Neuronal stem cell (in vitro differentiated cells): Measurements from ENCODE around the gene DNAH2.
A peak's percentile ranks its signal among the peaks of the same experiment; 100 is the strongest.

Experiments used
- DNase-seq: peaks from one replicate; pipeline ENCODE4 v3.0.0-alpha.2; 2013; ENCODE audit warnings: low spot score
- H2AFZ ChIP-seq: one replicate; pipeline ENCODE4 v1.6.1; 2013; ENCODE audit warnings: mild to moderate bottlenecking, low read length, inconsistent platforms
- H2AK5ac ChIP-seq: 2 replicates; pipeline ENCODE4 v1.6.1; 2013; ENCODE audit warnings: low read depth, mild to moderate bottlenecking, inconsistent platforms, low read length, moderate library complexity, mixed read lengths
- H2BK120ac ChIP-seq: 2 replicates; pipeline ENCODE4 v1.6.1; 2013; ENCODE audit warnings: low read depth, mild to moderate bottlenecking, inconsistent platforms, low read length, moderate library complexity, mixed read lengths
- H2BK12ac ChIP-seq: one replicate; pipeline ENCODE4 v1.6.1; 2013; ENCODE audit warnings: low read length, inconsistent platforms
- H2BK15ac ChIP-seq: 2 replicates; pipeline ENCODE4 v1.6.1; 2013; ENCODE audit warnings: mild to moderate bottlenecking, low read length, inconsistent platforms, mixed read lengths
- H2BK5ac ChIP-seq: one replicate; pipeline ENCODE4 v1.6.1; 2013; ENCODE audit warnings: inconsistent platforms, mild to moderate bottlenecking, low read length, moderate library complexity
- H3K14ac ChIP-seq: one replicate; pipeline ENCODE4 v1.6.1; 2013; ENCODE audit warnings: low read length, inconsistent platforms
- H3K18ac ChIP-seq: 2 replicates; pipeline ENCODE4 v1.6.1; 2013; ENCODE audit warnings: low read length, inconsistent platforms
- H3K23ac ChIP-seq: 2 replicates; pipeline ENCODE4 v1.6.1; 2013; ENCODE audit warnings: low read depth, mild to moderate bottlenecking, mixed read lengths, low read length, inconsistent platforms; ENCODE audit not compliant: poor library complexity
- H3K27ac ChIP-seq: replicated peaks from 3 replicates; pipeline ENCODE4 v1.5.1; 2013; ENCODE audit warnings: low read length, inconsistent platforms
- H3K27me3 ChIP-seq, 3 experiments: 2 replicates each; pipeline ENCODE4 v1.6.1; 2013; ENCODE audit warnings: low read length in 3 of 3, mild to moderate bottlenecking in 2 of 3, inconsistent platforms in 1 of 3, low read depth in 1 of 3, mixed read lengths in 1 of 3, moderate library complexity in 1 of 3; ENCODE audit not compliant: control insufficient read depth in 3 of 3, insufficient read depth in 3 of 3
- H3K36me3 ChIP-seq, 2 donors: replicated peaks in 1 of 2; 2 replicates each; pipeline ENCODE4 v1.6.1; 2013; ENCODE audit warnings: low read length in 2 of 2; ENCODE audit not compliant: control insufficient read depth in 2 of 2, insufficient read depth in 2 of 2
- H3K4ac ChIP-seq: 2 replicates; pipeline ENCODE4 v1.6.1; 2013; ENCODE audit warnings: inconsistent platforms, mild to moderate bottlenecking, low read length, moderate library complexity
- H3K4me1 ChIP-seq, 2 donors: 1 replicate in 1 of 2; 2 replicates in 1 of 2; pipeline ENCODE4 v1.6.1; 2013; ENCODE audit warnings: low read length in 2 of 2, low read depth in 1 of 2; ENCODE audit not compliant: control insufficient read depth in 2 of 2, insufficient read depth in 1 of 2
- H3K4me2 ChIP-seq: one replicate; pipeline ENCODE4 v1.6.1; 2013; ENCODE audit warnings: mild to moderate bottlenecking, low read length, inconsistent platforms; ENCODE audit not compliant: insufficient read depth, poor library complexity, severe bottlenecking
- H3K4me3 ChIP-seq, 2 donors: 2 replicates each; pipeline ENCODE4 v1.5.1; 2013; ENCODE audit warnings: low read length in 2 of 2, mild to moderate bottlenecking in 2 of 2, inconsistent platforms in 1 of 2, moderate library complexity in 1 of 2
- H3K79me1 ChIP-seq: one replicate; pipeline ENCODE4 v1.6.1; 2013; ENCODE audit warnings: low read depth, mild to moderate bottlenecking, inconsistent platforms, low read length, moderate library complexity
- H3K9ac ChIP-seq: one replicate; pipeline ENCODE4 v1.6.1; 2013; ENCODE audit warnings: mild to moderate bottlenecking, low read depth, low read length, inconsistent platforms; ENCODE audit not compliant: poor library complexity
- H3K9me3 ChIP-seq, 2 donors: replicated peaks in 1 of 2; 2 replicates each; pipeline versions ENCODE3 to v1.6.1; 2013; ENCODE audit warnings: low read length in 2 of 2, mild to moderate bottlenecking in 2 of 2, inconsistent platforms in 1 of 2, low read depth in 1 of 2, mixed read lengths in 1 of 2, moderate library complexity in 1 of 2; ENCODE audit not compliant: control insufficient read depth in 2 of 2, insufficient read depth in 1 of 2
- H4K8ac ChIP-seq: one replicate; pipeline ENCODE4 v1.6.1; 2013; ENCODE audit warnings: low read depth, mild to moderate bottlenecking, inconsistent platforms, low read length, moderate library complexity
- H4K91ac ChIP-seq: one replicate; pipeline ENCODE4 v1.6.1; 2013; ENCODE audit warnings: low read length, low read depth, mild to moderate bottlenecking, inconsistent platforms; ENCODE audit not compliant: poor library complexity
- WGBS, 2 donors: extraction: QIAGEN DNeasy Blood & Tissue Kit; methylation state at CpG; one replicate each; pipeline ENCODE4 v1.1.7; 2013; ENCODE audit warnings: missing lambda C conversion rate in 2 of 2, mixed read lengths in 1 of 2; ENCODE audit not compliant: insufficient read length in 2 of 2, insufficient replicate concordance in 1 of 2; ENCODE audit errors: extremely low coverage in 2 of 2; 5-methylcytosine and 5-hydroxymethylcytosine counted together

Gene DNAH2

DNA sequence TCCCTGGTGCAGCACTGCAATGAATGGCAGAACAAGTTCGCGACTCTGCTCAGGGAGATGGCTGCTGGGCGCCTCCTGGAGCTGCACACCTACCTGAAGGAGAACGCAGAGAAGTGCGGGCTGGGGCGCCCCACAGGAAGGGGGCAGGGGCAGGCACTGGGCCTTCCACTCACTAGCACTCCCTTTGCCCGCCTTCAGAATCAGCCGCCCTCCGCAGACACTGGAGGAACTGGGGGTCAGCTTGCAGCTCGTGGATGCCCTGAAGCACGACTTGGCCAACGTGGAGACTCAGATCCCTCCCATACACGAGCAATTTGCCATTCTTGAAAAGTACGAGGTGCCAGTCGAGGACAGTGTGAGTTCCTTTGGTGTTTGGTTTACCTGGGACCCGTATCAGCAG is 46.4 kb downstream of the DNAH2 start:
- no peak overlapping the region for H4K8ac ChIP-seq

DNA sequence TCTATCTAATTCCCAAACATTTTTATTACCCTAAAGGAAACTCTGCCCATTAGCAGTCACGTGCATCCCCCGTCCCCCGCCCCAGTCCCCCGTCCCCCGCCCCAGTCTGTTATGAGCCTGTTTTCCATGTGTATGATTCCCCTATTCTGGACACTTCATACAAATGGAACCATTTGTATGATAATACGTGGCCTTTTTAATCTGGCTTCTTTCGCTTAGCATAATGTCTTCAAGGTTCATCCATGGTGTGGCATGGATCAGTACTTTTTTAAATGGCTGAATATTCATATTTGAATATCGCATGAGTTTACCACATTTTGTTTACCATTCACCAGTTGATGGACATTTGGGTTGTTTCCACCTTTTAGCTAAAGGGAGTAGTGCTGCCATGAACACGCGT is 49.5 kb downstream of the DNAH2 start:
- peaks cover 0 to 6% (median 0%) of the 10 kb centered on the region in 3 experiments for H3K27me3 ChIP-seq
- H3K18ac ChIP-seq = no peak overlapping the region
- H3K9ac ChIP-seq = no peak overlapping the region
- no peak overlapping the region for H3K4me2 ChIP-seq
- no peak overlapping the region for H3K14ac ChIP-seq
- DNase-seq = no peak
- no peak overlapping the region for H4K91ac ChIP-seq
- no peaks in the 10 kb centered on the region for H3K79me1 ChIP-seq
- H3K23ac ChIP-seq = no peak overlapping the region
- no peak overlapping the region for H2AFZ ChIP-seq
- no CpG with 5 or more reads among the region's 10 CpGs for WGBS, 2 donors
- peaks cover 0 to 3% of the 10 kb centered on the region in 2 donors for H3K4me1 ChIP-seq
- no peak overlapping the region for H2BK15ac ChIP-seq
- H2BK120ac ChIP-seq = no peak overlapping the region
- no peak overlapping the region for H2BK5ac ChIP-seq
- no peak overlapping the region for H3K27ac ChIP-seq
- no peak overlapping the region for H4K8ac ChIP-seq
- H3K36me3 ChIP-seq = no peaks in the 10 kb centered on the region
- H3K4ac ChIP-seq = no peak overlapping the region
- no peaks in the 10 kb centered on the region for H3K9me3 ChIP-seq
- H2AK5ac ChIP-seq = no peak overlapping the region
- no peak overlapping the region for H3K4me3 ChIP-seq
- H2BK12ac ChIP-seq = no peak overlapping the region

More for the DNA sequence above, 46.4 kb downstream of the DNAH2 start:
- Histone ChIP-seq H3K9me3 (no peaks in the 10 kb centered on the region), H3K14ac (no peak overlapping the region), H2BK5ac (no peak overlapping the region), H3K4ac (no peak overlapping the region), H3K27me3 (no peaks in the 10 kb centered on the region), H3K27ac (no peak overlapping the region), H3K9ac (no peak overlapping the region), H3K36me3 (no peaks in the 10 kb centered on the region), H3K23ac (no peak overlapping the region), H3K4me1 (peaks cover 0 to 3% of the 10 kb centered on the region in 2 donors), H2BK12ac (no peak overlapping the region), H2BK120ac (no peak overlapping the region), H3K4me2 (no peak overlapping the region), H2AK5ac (no peak overlapping the region), H3K18ac (no peak overlapping the region), H2AFZ (peak overlapping the region; percentile 15), H2BK15ac (no peak overlapping the region), H3K4me3 (no peak overlapping the region), H4K91ac (no peak overlapping the region), H3K79me1 (no peaks in the 10 kb centered on the region)
- DNase-seq = no peak
- WGBS, 2 donors = no CpG with 5 or more reads among the region's 16 CpGs

DNA sequence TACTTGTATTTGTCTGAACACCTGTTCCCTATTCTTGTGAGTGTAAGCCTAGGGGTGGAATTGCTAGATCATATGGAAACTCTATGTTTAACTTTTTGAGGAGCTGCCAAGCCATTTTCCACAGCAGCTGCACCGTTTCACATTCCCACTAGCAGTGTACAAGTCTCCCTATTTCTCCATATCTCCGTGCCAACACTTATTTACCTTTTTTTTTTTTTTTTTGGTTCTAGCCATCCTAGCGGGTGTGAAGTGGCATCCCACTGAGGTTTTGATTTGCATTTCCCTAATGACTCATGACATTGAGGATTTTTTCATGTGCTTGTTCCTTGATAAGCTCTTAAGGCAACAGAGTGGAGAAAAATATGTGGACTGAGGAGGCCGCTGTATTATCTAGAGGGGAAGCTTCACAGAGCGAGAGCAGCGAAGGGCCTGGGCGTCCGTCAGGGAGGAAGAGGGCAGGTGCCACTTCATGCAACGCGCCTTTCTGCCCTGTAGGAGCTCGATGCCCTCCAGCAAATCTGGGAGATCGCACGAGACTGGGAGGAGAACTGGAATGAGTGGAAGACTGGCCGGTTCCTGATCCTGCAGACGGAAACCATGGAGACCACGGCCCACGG is 50.0 kb downstream of the DNAH2 start:
- Histone ChIP-seq H3K18ac (peak overlapping the region; percentile 23), H3K27ac (no peak overlapping the region), H3K9ac (no peak overlapping the region), H2BK15ac (no peak overlapping the region), H2AK5ac (peak overlapping the region; percentile 17), H3K14ac (no peak overlapping the region), H3K4me1 (peaks cover 0 to 3% of the 10 kb centered on the region in 2 donors), H2BK12ac (no peak overlapping the region), H4K91ac (no peak overlapping the region), H3K36me3 (no peaks in the 10 kb centered on the region), H3K9me3 (no peaks in the 10 kb centered on the region), H3K79me1 (no peaks in the 10 kb centered on the region), H4K8ac (no peak overlapping the region), H3K27me3 (peaks cover 0 to 6% (median 0%) of the 10 kb centered on the region in 3 experiments), H2BK5ac (peak overlapping the region; percentile 54), H3K4me2 (no peak overlapping the region), H3K4me3 (no peak overlapping the region), H2AFZ (no peak overlapping the region), H3K23ac (no peak overlapping the region), H3K4ac (no peak overlapping the region), H2BK120ac (no peak overlapping the region)
- no peak for DNase-seq
- WGBS, 2 donors = no CpG with 5 or more reads among the region's 17 CpGs

DNA sequence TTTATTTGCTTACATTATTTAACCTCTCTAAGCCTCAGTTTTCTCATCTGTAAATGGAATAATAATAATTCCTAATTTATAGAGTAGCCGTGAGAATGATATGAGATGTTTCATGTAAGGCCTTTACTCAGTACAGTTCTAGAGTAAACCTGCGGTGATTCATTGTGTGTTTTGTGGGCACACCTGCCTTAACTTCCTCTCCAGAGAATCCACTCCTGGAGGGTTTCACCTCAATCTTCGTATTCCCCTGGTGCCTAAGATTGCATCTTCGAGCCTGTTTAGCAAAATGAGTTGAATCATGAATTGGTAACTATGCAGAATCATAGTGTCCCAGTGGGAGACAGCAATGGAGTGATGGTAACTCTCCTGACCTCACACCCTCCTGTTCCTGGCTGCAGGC is 52.3 kb downstream of the DNAH2 start:
- Histone ChIP-seq H2AFZ (no peak overlapping the region), H3K18ac (no peak overlapping the region), H2BK120ac (no peak overlapping the region), H2BK12ac (no peak overlapping the region), H3K36me3 (no peaks in the 10 kb centered on the region), H2BK15ac (no peak overlapping the region), H3K27me3 (peaks cover 0 to 16% (median 0%) of the 10 kb centered on the region in 3 experiments), H3K9me3 (no peaks in the 10 kb centered on the region), H3K4me2 (no peak overlapping the region), H2AK5ac (no peak overlapping the region), H3K4me3 (no peak overlapping the region), H3K9ac (no peak overlapping the region), H3K4ac (no peak overlapping the region), H3K79me1 (no peaks in the 10 kb centered on the region), H4K8ac (no peak overlapping the region), H3K27ac (no peak overlapping the region), H3K4me1 (peaks cover 0 to 3% of the 10 kb centered on the region in 2 donors), H3K23ac (no peak overlapping the region), H2BK5ac (no peak overlapping the region), H3K14ac (no peak overlapping the region), H4K91ac (no peak overlapping the region)
- no CpG with 5 or more reads among the region's 4 CpGs for WGBS, 2 donors
- DNase-seq = no peak
